ENCODE data around the gene PCDHA13.

The PCDHA13 gene

DNA sequence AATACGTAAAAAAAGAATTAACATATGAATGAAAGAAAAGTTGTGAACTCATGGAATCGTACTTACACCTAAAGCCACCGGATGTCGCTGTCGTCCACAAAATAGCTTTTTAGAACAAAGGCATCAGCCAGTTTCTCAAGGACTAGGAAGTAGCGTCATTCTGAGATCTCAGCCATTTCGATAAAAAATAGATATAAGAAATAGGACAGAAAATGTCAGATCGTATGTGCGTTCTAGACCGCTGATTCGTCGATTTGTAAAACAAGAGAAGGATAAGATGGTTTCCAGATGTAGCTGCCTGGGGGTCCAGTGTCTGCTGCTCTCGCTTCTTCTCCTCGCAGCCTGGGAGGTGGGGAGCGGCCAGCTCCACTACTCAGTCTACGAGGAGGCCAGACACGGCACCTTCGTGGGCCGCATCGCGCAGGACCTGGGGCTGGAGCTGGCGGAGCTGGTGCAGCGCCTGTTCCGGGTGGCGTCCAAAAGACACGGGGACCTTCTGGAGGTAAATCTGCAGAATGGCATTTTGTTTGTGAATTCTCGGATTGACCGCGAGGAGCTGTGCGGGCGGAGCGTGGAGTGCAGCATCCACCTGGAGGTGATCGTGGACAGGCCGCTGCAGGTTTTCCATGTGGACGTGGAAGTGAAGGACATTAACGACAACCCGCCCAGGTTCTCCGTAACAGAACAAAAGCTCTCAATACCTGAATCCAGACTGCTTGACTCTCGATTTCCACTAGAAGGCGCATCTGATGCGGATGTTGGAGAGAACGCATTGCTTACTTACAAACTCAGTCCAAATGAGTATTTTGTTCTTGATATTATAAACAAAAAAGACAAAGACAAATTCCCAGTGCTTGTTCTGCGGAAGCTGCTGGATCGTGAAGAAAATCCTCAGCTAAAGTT lies 25.9 kb upstream of the PCDHA13 start, which contains the start of gene PCDHA10:
Gene PCDHA10 (plus strand): TSS at position 126 of the 903 bp plus-strand sequence. CDS start 152 bp downstream, at position 278.
- TF ChIP-seq, protein P1, sequence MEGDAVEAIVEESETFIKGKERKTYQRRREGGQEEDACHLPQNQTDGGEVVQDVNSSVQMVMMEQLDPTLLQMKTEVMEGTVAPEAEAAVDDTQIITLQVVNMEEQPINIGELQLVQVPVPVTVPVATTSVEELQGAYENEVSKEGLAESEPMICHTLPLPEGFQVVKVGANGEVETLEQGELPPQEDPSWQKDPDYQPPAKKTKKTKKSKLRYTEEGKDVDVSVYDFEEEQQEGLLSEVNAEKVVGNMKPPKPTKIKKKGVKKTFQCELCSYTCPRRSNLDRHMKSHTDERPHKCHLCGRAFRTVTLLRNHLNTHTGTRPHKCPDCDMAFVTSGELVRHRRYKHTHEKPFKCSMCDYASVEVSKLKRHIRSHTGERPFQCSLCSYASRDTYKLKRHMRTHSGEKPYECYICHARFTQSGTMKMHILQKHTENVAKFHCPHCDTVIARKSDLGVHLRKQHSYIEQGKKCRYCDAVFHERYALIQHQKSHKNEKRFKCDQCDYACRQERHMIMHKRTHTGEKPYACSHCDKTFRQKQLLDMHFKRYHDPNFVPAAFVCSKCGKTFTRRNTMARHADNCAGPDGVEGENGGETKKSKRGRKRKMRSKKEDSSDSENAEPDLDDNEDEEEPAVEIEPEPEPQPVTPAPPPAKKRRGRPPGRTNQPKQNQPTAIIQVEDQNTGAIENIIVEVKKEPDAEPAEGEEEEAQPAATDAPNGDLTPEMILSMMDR (IDR thresholded peaks at IDR 0.05; ENCODE audit: low read depth, low read length, missing control alignments): no peak
- H3K4me3 ChIP-seq (ENCODE audit: low read depth, low read length): no peak within 1 kb of the TSS
- no peak for DNase-seq (ENCODE audit: low read depth)

DNA sequence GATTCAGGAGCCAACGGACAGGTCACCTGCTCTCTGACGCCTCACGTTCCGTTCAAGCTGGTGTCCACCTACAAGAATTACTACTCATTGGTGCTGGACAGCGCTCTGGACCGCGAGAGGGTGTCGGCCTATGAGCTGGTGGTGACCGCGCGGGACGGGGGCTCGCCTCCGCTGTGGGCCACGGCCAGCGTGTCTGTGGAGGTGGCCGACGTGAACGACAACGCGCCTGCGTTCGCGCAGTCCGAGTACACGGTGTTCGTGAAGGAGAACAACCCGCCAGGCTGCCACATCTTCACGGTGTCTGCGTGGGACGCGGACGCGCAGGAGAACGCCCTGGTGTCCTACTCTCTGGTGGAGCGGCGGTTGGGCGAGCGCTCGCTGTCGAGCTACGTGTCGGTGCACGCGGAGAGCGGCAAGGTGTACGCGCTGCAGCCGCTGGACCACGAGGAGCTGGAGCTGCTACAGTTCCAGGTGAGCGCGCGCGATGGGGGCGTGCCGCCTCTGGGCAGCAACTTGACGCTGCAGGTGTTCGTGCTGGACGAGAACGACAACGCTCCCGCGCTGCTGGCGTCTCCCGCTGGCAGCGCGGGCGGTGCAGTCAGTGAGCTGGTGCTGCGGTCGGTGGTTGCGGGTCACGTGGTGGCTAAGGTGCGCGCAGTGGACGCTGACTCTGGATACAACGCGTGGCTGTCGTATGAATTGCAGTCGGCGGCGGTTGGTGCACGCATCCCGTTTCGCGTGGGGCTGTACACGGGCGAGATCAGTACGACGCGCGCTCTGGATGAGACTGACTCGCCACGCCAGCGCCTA lies 24.5 kb upstream of the PCDHA13 start:
- no peak for DNase-seq (ENCODE audit: low read depth)
- TF ChIP-seq, protein P1 (IDR thresholded peaks at IDR 0.05; ENCODE audit: low read depth, low read length, missing control alignments): no peak
- H3K4me3 ChIP-seq (ENCODE audit: low read depth, low read length): no peak overlapping the region

DNA sequence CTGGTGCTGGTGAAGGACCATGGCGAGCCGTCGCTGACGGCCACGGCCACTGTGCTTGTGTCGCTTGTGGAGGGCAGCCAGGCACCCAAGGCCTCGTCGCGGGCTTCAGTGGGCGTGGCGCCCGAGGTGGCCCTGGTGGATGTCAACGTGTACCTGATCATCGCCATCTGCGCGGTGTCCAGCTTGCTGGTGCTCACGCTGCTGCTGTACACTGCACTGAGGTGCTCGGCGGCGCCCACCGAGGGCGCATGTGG lies 24.0 kb upstream of the PCDHA13 start:
- H3K4me3 ChIP-seq (ENCODE audit: low read depth, low read length): no peak overlapping the region
- TF ChIP-seq, protein P1 (IDR thresholded peaks at IDR 0.05; ENCODE audit: low read depth, low read length, missing control alignments): no peak

DNA sequence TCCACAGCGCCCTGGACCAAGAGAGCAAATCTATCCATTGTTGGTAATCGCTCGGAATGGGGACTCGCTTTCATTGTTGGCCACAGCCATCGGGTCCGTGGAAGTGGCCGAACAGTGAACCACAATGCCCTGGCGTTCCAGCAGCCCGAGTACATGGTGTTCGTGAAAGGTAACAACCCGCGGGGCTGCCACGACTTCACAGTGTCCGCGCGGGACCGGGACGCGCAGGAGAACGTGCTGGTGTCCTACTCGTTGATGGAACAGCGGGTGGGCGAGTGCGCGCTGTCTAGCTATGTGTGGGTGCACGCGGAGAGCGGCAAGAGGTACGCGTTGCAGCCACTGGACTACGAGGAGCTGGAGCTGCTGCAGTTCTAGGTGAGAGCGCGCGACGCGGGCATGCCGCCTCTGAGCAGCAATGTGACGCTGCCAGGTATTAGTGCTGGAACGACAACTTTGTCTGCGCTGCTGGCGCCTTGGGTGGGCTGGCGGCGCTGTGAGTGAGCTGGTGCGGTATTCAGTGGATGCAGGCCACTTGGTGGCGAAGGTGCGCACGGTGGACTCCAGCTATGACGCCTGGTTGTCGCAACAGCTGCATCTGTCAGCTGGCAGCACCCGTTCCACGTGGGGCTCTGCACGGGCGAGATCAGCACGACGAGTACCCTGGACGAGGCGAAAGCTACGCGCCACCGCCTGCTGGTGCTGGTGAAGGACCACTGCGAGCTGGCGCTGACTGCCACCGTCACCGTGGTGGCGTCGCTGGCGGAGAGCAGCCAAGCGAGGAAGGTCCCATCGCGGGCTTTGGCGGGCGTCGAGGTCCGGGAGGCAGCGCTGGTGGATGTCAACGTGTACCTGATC lies 19.3 kb upstream of the PCDHA13 start:
- TF ChIP-seq, protein P1 (IDR thresholded peaks at IDR 0.05; ENCODE audit: low read depth, low read length, missing control alignments): no peak
- no peak overlapping the region for H3K4me3 ChIP-seq (ENCODE audit: low read depth, low read length)
- no peak for DNase-seq (ENCODE audit: low read depth)

More for the DNA sequence above, 24.0 kb upstream of the PCDHA13 start:
- DNase-seq (ENCODE audit: low read depth): no peak

DNA sequence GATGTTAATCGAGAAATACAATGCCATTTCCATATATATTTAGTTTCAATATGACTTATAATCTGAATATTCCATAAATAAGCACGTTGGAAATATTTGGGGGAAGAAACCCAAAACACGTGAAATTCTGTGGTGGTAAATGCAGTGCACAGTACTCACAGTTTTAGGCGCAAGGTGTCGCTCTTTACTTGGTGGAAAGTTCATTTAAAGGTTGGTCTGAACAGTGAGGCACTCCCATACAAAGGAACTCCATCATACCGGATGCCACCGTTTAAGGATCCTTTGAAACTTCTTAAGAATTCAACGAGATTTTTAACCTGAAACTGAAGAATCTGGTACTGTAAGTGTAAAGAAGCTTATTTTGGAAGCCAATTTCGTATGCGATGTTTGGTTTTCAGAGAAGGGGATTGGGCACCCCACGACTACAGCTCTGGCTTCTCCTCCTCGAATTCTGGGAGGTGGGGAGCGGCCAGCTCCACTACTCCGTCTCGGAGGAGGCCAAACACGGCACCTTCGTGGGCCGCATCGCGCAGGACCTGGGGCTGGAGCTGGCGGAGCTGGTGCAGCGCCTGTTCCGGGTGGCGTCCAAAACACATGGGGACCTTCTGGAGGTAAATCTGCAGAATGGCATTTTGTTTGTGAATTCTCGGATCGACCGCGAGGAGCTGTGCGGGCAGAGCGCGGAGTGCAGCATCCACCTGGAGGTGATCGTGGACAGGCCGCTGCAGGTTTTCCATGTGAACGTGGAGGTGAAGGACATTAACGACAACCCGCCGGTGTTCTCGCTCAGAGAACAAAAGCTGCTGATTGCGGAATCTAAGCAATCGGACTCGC lies 13.0 kb upstream of the PCDHA13 start, which contains the start of gene PCDHA11:
Gene PCDHA11 (plus strand): TSS at position 237 of the 834 bp plus-strand sequence. CDS start 147 bp downstream, at position 384.
- no peak within 1 kb of the TSS for H3K4me3 ChIP-seq (ENCODE audit: low read depth, low read length)
- TF ChIP-seq, protein P1 (IDR thresholded peaks at IDR 0.05; ENCODE audit: low read depth, low read length, missing control alignments): no peak
- DNase-seq (ENCODE audit: low read depth): no peak

DNA sequence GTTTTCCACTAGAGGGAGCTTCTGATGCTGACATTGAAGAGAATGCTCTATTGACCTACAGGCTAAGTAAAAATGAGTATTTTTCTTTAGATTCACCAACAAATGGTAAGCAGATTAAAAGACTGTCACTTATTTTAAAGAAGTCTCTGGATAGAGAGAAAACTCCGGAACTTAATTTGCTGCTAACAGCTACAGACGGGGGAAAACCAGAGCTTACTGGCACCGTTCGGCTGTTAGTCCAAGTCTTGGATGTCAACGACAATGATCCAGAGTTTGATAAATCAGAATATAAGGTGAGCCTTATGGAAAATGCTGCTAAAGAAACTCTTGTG lies 12.4 kb upstream of the PCDHA13 start:
- no peak for DNase-seq (ENCODE audit: low read depth)
- TF ChIP-seq, protein P1 (IDR thresholded peaks at IDR 0.05; ENCODE audit: low read depth, low read length, missing control alignments): no peak
- H3K4me3 ChIP-seq (ENCODE audit: low read depth, low read length): no peak overlapping the region
